PFSK-1 (cell line): ENCODE results near the gene EXOC6.

ENCODE experiments used
- REST ChIP-seq, 2 experiments: IDR thresholded peaks; 2 replicates each; pipeline versions ENCODE4 v1.6.1 to v1.8.0; 2011 to 2012; ENCODE audit warnings: low read depth in 2 of 2, low read length in 2 of 2, control low read depth in 1 of 2, inconsistent platforms in 1 of 2, mild to moderate bottlenecking in 1 of 2, moderate library complexity in 1 of 2; ENCODE audit not compliant: insufficient read depth in 1 of 2
- TAF1 ChIP-seq: IDR thresholded peaks from 2 replicates; pipeline ENCODE4 v1.6.1; 2012; ENCODE audit warnings: low read length, control low read depth, borderline replicate concordance; ENCODE audit not compliant: insufficient read depth

- TF ChIP-seq REST (IDR thresholded peaks at IDR 0.05; ENCODE audit: insufficient read depth in 1 of 2, low read depth in 2 of 2, low read length in 2 of 2) (no peak), TAF1 (no peak)
Measured at GRCh38 chr10:93103953-93104352, 255.6 kb downstream of the EXOC6 start.
